IPS-15b (cell line): ENCODE results near the gene STMND1.

Experiments used
- H3K27me3 ChIP-seq: one replicate; pipeline ENCODE4 v1.6.1; 2013; ENCODE audit warnings: low read length; ENCODE audit not compliant: control insufficient read depth, insufficient read depth
- H3K36me3 ChIP-seq: one replicate; pipeline ENCODE4 v1.6.1; 2013; ENCODE audit warnings: low read length; ENCODE audit not compliant: control insufficient read depth, insufficient read depth
- H3K4me1 ChIP-seq: one replicate; pipeline ENCODE4 v1.6.1; 2013; ENCODE audit warnings: mild to moderate bottlenecking, low read length; ENCODE audit not compliant: control insufficient read depth, insufficient read depth
- H3K4me3 ChIP-seq: one replicate; pipeline ENCODE4 v1.5.1; 2013; ENCODE audit warnings: low read depth, low read length
- H3K9ac ChIP-seq: one replicate; pipeline ENCODE4 v1.6.1; 2013; ENCODE audit warnings: low read depth, mild to moderate bottlenecking, low read length
- H3K9me3 ChIP-seq: one replicate; pipeline ENCODE4 v1.6.1; 2013; ENCODE audit warnings: mild to moderate bottlenecking, low read length; ENCODE audit not compliant: control insufficient read depth, insufficient read depth

Gene STMND1

GRCh38 chr6:17169291-17169690 lies 67.4 kb downstream of the STMND1 start:
- H3K4me3 ChIP-seq, result no peak overlapping the region
- no peaks in the 10 kb centered on the region for H3K27me3 ChIP-seq
- H3K9me3 ChIP-seq, result no peaks in the 10 kb centered on the region
- H3K9ac ChIP-seq, result no peak overlapping the region
- H3K4me1 ChIP-seq, result no peaks in the 10 kb centered on the region
- H3K36me3 ChIP-seq, result no peaks in the 10 kb centered on the region

- no peaks in the 10 kb centered on the region for H3K27me3 ChIP-seq
- H3K9ac ChIP-seq, result no peak overlapping the region
- no peaks in the 10 kb centered on the region for H3K9me3 ChIP-seq
- H3K4me3 ChIP-seq, result no peak overlapping the region
- H3K36me3 ChIP-seq, result no peaks in the 10 kb centered on the region
- no peaks in the 10 kb centered on the region for H3K4me1 ChIP-seq
Observed at GRCh38 chr6:17169711-17170110, 67.9 kb downstream of the STMND1 start.

GRCh38 chr6:17172836-17173470 lies 71.1 kb downstream of the STMND1 start:
- H3K4me1 ChIP-seq, result no peaks in the 10 kb centered on the region
- H3K27me3 ChIP-seq, result no peaks in the 10 kb centered on the region
- no peaks in the 10 kb centered on the region for H3K9me3 ChIP-seq
- no peak overlapping the region for H3K4me3 ChIP-seq
- no peak overlapping the region for H3K9ac ChIP-seq
- no peaks in the 10 kb centered on the region for H3K36me3 ChIP-seq

- H3K36me3 ChIP-seq, result no peaks in the 10 kb centered on the region
- H3K9ac ChIP-seq, result no peak overlapping the region
- H3K27me3 ChIP-seq, result no peaks in the 10 kb centered on the region
- no peaks in the 10 kb centered on the region for H3K9me3 ChIP-seq
- no peak overlapping the region for H3K4me3 ChIP-seq
- H3K4me1 ChIP-seq, result peaks cover 4% of the 10 kb centered on the region
Observed at GRCh38 chr6:17178326-17178725, 76.5 kb downstream of the STMND1 start.

- Histone ChIP-seq H3K27me3 (no peaks in the 10 kb centered on the region), H3K9me3 (no peaks in the 10 kb centered on the region), H3K36me3 (no peaks in the 10 kb centered on the region), H3K4me3 (no peak overlapping the region), H3K4me1 (peaks cover 4% of the 10 kb centered on the region), H3K9ac (no peak overlapping the region)
Observed at GRCh38 chr6:17178754-17179529, 77.1 kb downstream of the STMND1 start.

GRCh38 chr6:17179530-17180073 lies 77.8 kb downstream of the STMND1 start:
- Histone ChIP-seq H3K4me3 (no peak overlapping the region), H3K27me3 (no peaks in the 10 kb centered on the region), H3K4me1 (peaks cover 4% of the 10 kb centered on the region), H3K9ac (no peak overlapping the region), H3K9me3 (no peaks in the 10 kb centered on the region), H3K36me3 (no peaks in the 10 kb centered on the region)
